H9 (cell line): Measurements from ENCODE around the gene CX3CR1. TPM values are rescaled to one million over a fixed set of nuclear protein-coding genes. Genes with fewer than 3 reads are reported as not detected.

Experiments
- DNase-seq: peaks from one replicate; pipeline ENCODE4 v3.0.0-alpha.2; 2017
- H2AFZ ChIP-seq: one replicate; pipeline ENCODE4 v1.6.1; 2013; ENCODE audit warnings: mild to moderate bottlenecking, low read length, control low read depth, moderate library complexity
- H2AK5ac ChIP-seq: 2 replicates; pipeline ENCODE4 v1.6.1; 2013; ENCODE audit warnings: low read length, control low read depth, mixed read lengths; ENCODE audit not compliant: insufficient read length
- H2BK120ac ChIP-seq: one replicate; pipeline ENCODE4 v1.6.1; 2013; ENCODE audit warnings: low read depth, mild to moderate bottlenecking, low read length, control low read depth, inconsistent platforms; ENCODE audit not compliant: poor library complexity, severe bottlenecking
- H2BK12ac ChIP-seq: 2 replicates; pipeline ENCODE4 v1.6.1; 2013; ENCODE audit warnings: low read length, control low read depth, mixed read lengths, low read depth; ENCODE audit not compliant: insufficient read length
- H2BK15ac ChIP-seq: 2 replicates; pipeline ENCODE4 v1.6.1; 2013; ENCODE audit warnings: low read depth, low read length, control low read depth
- H2BK20ac ChIP-seq: one replicate; pipeline ENCODE4 v1.6.1; 2013; ENCODE audit warnings: low read depth, mild to moderate bottlenecking, low read length, control low read depth, inconsistent platforms; ENCODE audit not compliant: poor library complexity, severe bottlenecking
- H2BK5ac ChIP-seq: 2 replicates; pipeline ENCODE4 v1.6.1; 2013; ENCODE audit warnings: low read length, control low read depth, mixed read lengths; ENCODE audit not compliant: insufficient read length
- H3K14ac ChIP-seq: 2 replicates; pipeline ENCODE4 v1.6.1; 2013; ENCODE audit warnings: low read length, control low read depth; ENCODE audit not compliant: insufficient read depth
- H3K18ac ChIP-seq: 2 replicates; pipeline ENCODE4 v1.6.1; 2013; ENCODE audit warnings: low read depth, mild to moderate bottlenecking, mixed read lengths, low read length, control low read depth; ENCODE audit not compliant: insufficient read length
- H3K23ac ChIP-seq: 2 replicates; pipeline ENCODE4 v1.6.1; 2013; ENCODE audit warnings: low read length, control low read depth, mixed read lengths, low read depth; ENCODE audit not compliant: insufficient read length
- H3K23me2 ChIP-seq: 2 replicates; pipeline ENCODE4 v1.6.1; 2013; ENCODE audit warnings: low read depth, mild to moderate bottlenecking, mixed read lengths, low read length, control low read depth; ENCODE audit not compliant: insufficient read length, poor library complexity, severe bottlenecking
- H3K27ac ChIP-seq: 2 replicates; pipeline ENCODE4 v1.5.1; 2013; ENCODE audit warnings: low read length, control low read depth, mixed read lengths, low read depth; ENCODE audit not compliant: insufficient read length
- H3K27me3 ChIP-seq: 2 replicates; pipeline ENCODE4 v1.6.1; 2013; ENCODE audit warnings: low read length, control low read depth, inconsistent platforms; ENCODE audit not compliant: insufficient read depth
- H3K4ac ChIP-seq: 2 replicates; pipeline ENCODE4 v1.6.1; 2013; ENCODE audit warnings: low read depth, mild to moderate bottlenecking, control low read depth, inconsistent platforms, low read length, moderate library complexity
- H3K4me1 ChIP-seq: 2 replicates; pipeline ENCODE4 v1.6.1; 2013; ENCODE audit warnings: low read length, control low read depth, inconsistent platforms; ENCODE audit not compliant: insufficient read depth
- H3K4me2 ChIP-seq: 2 replicates; pipeline ENCODE4 v1.6.1; 2013; ENCODE audit warnings: low read length, control low read depth, mixed read lengths; ENCODE audit not compliant: insufficient read length, insufficient read depth
- H3K56ac ChIP-seq: 2 replicates; pipeline ENCODE4 v1.6.1; 2013; ENCODE audit warnings: low read depth, mild to moderate bottlenecking, mixed read lengths, low read length, control low read depth; ENCODE audit not compliant: insufficient read length
- H3K79me1 ChIP-seq: 2 replicates; pipeline ENCODE4 v1.6.1; 2013; ENCODE audit warnings: low read depth, mild to moderate bottlenecking, moderate library complexity, low read length, control low read depth, inconsistent platforms; ENCODE audit not compliant: insufficient read depth, poor library complexity, severe bottlenecking
- H3K79me2 ChIP-seq: 2 replicates; pipeline ENCODE4 v1.6.1; 2013; ENCODE audit warnings: low read length, control low read depth, inconsistent platforms; ENCODE audit not compliant: insufficient read depth
- H3K9ac ChIP-seq: 2 replicates; pipeline ENCODE4 v1.6.1; 2013; ENCODE audit warnings: low read length, control low read depth, mixed read lengths; ENCODE audit not compliant: insufficient read length; ENCODE audit errors: extremely low read depth
- H3K9me3 ChIP-seq: one replicate; pipeline ENCODE4 v1.6.1; 2013; ENCODE audit warnings: low read depth, low read length, inconsistent platforms; ENCODE audit not compliant: control insufficient read depth
- H3T11ph ChIP-seq: one replicate; pipeline ENCODE4 v1.6.1; 2013; ENCODE audit warnings: mild to moderate bottlenecking, low read length, control low read depth, inconsistent platforms
- H4K20me1 ChIP-seq: one replicate; pipeline ENCODE4 v1.6.1; 2013; ENCODE audit not compliant: control insufficient read depth, insufficient read length, insufficient read depth
- H4K5ac ChIP-seq: 2 replicates; pipeline ENCODE4 v1.6.1; 2013; ENCODE audit warnings: low read depth, mild to moderate bottlenecking, mixed read lengths, low read length, control low read depth; ENCODE audit not compliant: insufficient read length
- H4K8ac ChIP-seq: replicated peaks from 2 replicates; pipeline ENCODE4 v1.6.1; 2013; ENCODE audit warnings: low read length, control low read depth, mixed read lengths, low read depth; ENCODE audit not compliant: insufficient read length
- H4K91ac ChIP-seq: 2 replicates; pipeline ENCODE4 v1.6.1; 2013; ENCODE audit warnings: low read depth, mild to moderate bottlenecking, moderate library complexity, mixed read lengths, low read length, control low read depth; ENCODE audit not compliant: insufficient read length
- H3K27ac Mint-ChIP-seq, 3 experiments: 2 replicates in 2 of 3; 3 replicates in 1 of 3; pipeline ENCODE4 v1.8.0; 2020 to 2021; ENCODE audit warnings: mixed read lengths in 3 of 3, mild to moderate bottlenecking in 1 of 3, moderate library complexity in 1 of 3
- H3K27me3 Mint-ChIP-seq: 2 replicates; pipeline ENCODE4 v1.8.0; 2021; ENCODE audit warnings: low read depth, mild to moderate bottlenecking, moderate library complexity, mixed read lengths
- H3K36me3 Mint-ChIP-seq, 3 experiments: 2 replicates in 2 of 3; 3 replicates in 1 of 3; pipeline ENCODE4 v1.8.0; 2020 to 2021; ENCODE audit warnings: low read depth in 3 of 3, mixed read lengths in 3 of 3; ENCODE audit not compliant: insufficient read depth in 1 of 3
- H3K4me1 Mint-ChIP-seq, 2 experiments: 2 replicates each; pipeline ENCODE4 v1.8.0; 2020; ENCODE audit warnings: mixed read lengths in 2 of 2
- H3K4me3 Mint-ChIP-seq, 2 experiments: 2 replicates in 1 of 2; 3 replicates in 1 of 2; pipeline ENCODE4 v1.8.0; 2020 to 2021; ENCODE audit warnings: mild to moderate bottlenecking in 2 of 2, mixed read lengths in 2 of 2, moderate library complexity in 1 of 2
- H3K9me3 Mint-ChIP-seq, 2 experiments: 2 replicates in 1 of 2; 3 replicates in 1 of 2; pipeline ENCODE4 v1.8.0; 2020; ENCODE audit warnings: mild to moderate bottlenecking in 2 of 2, mixed read lengths in 2 of 2, moderate library complexity in 1 of 2
- CTCF ChIP-seq: fragments of 200-600 bp; sonication (generic); conservative IDR thresholded peaks from 3 replicates; pipeline ENCODE4 v1.8.0; 2021; ENCODE audit warnings: antibody characterized with exemption, mild to moderate bottlenecking
- WGBS: extraction: QIAGEN DNeasy Blood & Tissue Kit; methylation state at CpG from one replicate; pipeline ENCODE4 v1.1.7; 2013; ENCODE audit warnings: missing lambda C conversion rate, low lambda C conversion rate, mixed read lengths; ENCODE audit not compliant: insufficient read length; ENCODE audit errors: extremely low coverage; 5-methylcytosine and 5-hydroxymethylcytosine counted together
- total RNA-seq: library from RNA; stranded (reverse); gene quantifications from 2 replicates; pipeline ENCODE4 v1.2.1, GENCODE V29; 2021

Gene CX3CR1
- total RNA-seq, 1 experiment from 2014 or later: not detected

GRCh38 chr3:39271363-39271914 is 8.4 kb downstream of the CX3CR1 start:
- Histone ChIP-seq H4K20me1 (no peaks in the 10 kb centered on the region), H3K27me3 (no peaks in the 10 kb centered on the region; the same call in 1 of the 2 replicates), H3K9ac (no peak overlapping the region), H3K79me2 (no peaks in the 10 kb centered on the region), H3K4ac (no peak overlapping the region), H2AFZ (no peak overlapping the region), H3K23ac (no peak overlapping the region), H4K91ac (no peak overlapping the region), H4K8ac (no peak overlapping the region), H3K18ac (no peak overlapping the region), H2BK5ac (no peak overlapping the region), H2BK20ac (no peak overlapping the region), H3K79me1 (no peaks in the 10 kb centered on the region), H4K5ac (no peak overlapping the region), H2BK12ac (no peak overlapping the region), H3T11ph (no peak overlapping the region), H3K27ac (no peak overlapping the region), H3K23me2 (no peaks in the 10 kb centered on the region), H2BK120ac (no peak overlapping the region), H3K56ac (no peak overlapping the region), H2AK5ac (no peak overlapping the region), H3K14ac (no peak overlapping the region), H3K9me3 (no peaks in the 10 kb centered on the region), H2BK15ac (no peak overlapping the region), H3K4me1 (no peaks in the 10 kb centered on the region), H3K4me2 (no peak overlapping the region)
- Mint-ChIP-seq H3K4me1 (peaks cover 4 to 5% of the 10 kb centered on the region in 2 experiments), H3K27me3 (no peaks in the 10 kb centered on the region), H3K4me3 (no peak overlapping the region), H3K27ac (no peak overlapping the region; a peak in 1 of 7 replicates), H3K36me3 (no peaks in the 10 kb centered on the region), H3K9me3 (no peaks in the 10 kb centered on the region)
- no peak for TF ChIP-seq CTCF
- no CpG with 5 or more reads among the region's 6 CpGs for WGBS
- DNase-seq: no peak
